Left lung (tissue), 10 donors: Measurements from ENCODE around the gene STPG3. TPM values are rescaled to one million over a fixed set of nuclear protein-coding genes. Genes with fewer than 3 reads are reported as not detected.
"Not testable (repeated sequence)": the region's sequence is repeated elsewhere in the genome, so short reads cannot be mapped to it uniquely, and the experiment has no call there.

Experiments used
- ATAC-seq: fragments of 200-7000 bp; cut with Tn5 transposase; one replicate; pipeline ENCODE4 v1.9.1; 2020; ENCODE audit warnings: moderate library complexity
- DNase-seq, 4 donors: peaks; one replicate each; pipeline ENCODE4 v3.0.0-alpha.2; 2013 to 2020
- H3K27ac ChIP-seq, 2 donors: fragments of 200-600 bp; sonication (generic) in 1 of 2; one replicate each; pipeline versions ENCODE4 v1.5.0 to v1.8.0; 2020 to 2021
- H3K27me3 ChIP-seq, 2 donors: fragments of 200-600 bp; sonication (generic) in 1 of 2; one replicate each; pipeline versions ENCODE4 v1.5.0 to v1.8.0; 2020 to 2021
- H3K36me3 ChIP-seq, 2 donors: fragments of 200-600 bp; sonication (generic) in 1 of 2; one replicate each; pipeline versions ENCODE4 v1.5.0 to v1.8.0; 2020 to 2021
- H3K4me1 ChIP-seq, 2 donors: fragments of 200-600 bp; one replicate each; pipeline ENCODE4 v1.8.0; 2021
- H3K4me3 ChIP-seq, 2 donors: fragments of 200-600 bp; sonication (generic) in 1 of 2; one replicate each; pipeline versions ENCODE4 v1.5.0 to v1.8.0; 2020 to 2021; ENCODE audit warnings: mild to moderate bottlenecking in 1 of 2
- H3K9me3 ChIP-seq, 2 donors: fragments of 200-600 bp; sonication (generic) in 1 of 2; one replicate each; pipeline versions ENCODE4 v1.5.0 to v1.8.0; 2020 to 2021
- CTCF ChIP-seq, 2 donors: fragments of 200-600 bp; sonication (generic) in 1 of 2; IDR thresholded peaks; one replicate each; pipeline versions ENCODE4 v1.5.0 to v1.8.0; 2021; ENCODE audit warnings: antibody characterized with exemption in 2 of 2
- intact Hi-C, 2 donors: fragments of 100-400 bp; cut with DNase I; formaldehyde crosslinking; loops; one replicate each; pipeline versions ENCODE4 v1.11.2 to v1.14.2; 2022
- polyA plus RNA-seq, 6 donors: library from polyadenylated mRNA; unstranded; fragments of 120-200 nt; gene quantifications; one replicate each; pipeline ENCODE4 v1.2.1, GENCODE V29; 2013; ENCODE audit not compliant: insufficient read length in 6 of 6
- total RNA-seq, 2 donors: library from RNA; stranded (reverse); fragmentation: NEBNext Ultra II Directional; extraction: Animal tissue kit (Norgen Biotek cat#: 25700); gene quantifications; one replicate each; pipeline ENCODE4 v1.2.1, GENCODE V29; 2021
- donor health status: DM: no; HTN: yes; CAD: no.
- donor health status: DM: no; HTN: no; CAD: no.

Gene STPG3
- total and polyA plus RNA-seq, 8 donors = 0.69 to 1.4 (median 0.89) TPM; not detected in 2

GRCh38 chr9:137240318-137240840, 10.7 kb upstream of the STPG3 start:
- Histone ChIP-seq H3K27ac (peak overlapping the region; percentile 96 to 99), H3K27me3 (peaks cover 0 to 8% of the 10 kb centered on the region in 2 donors), H3K36me3 (peaks cover 0 to 26% of the 10 kb centered on the region in 2 donors), H3K4me1 (peaks cover 17 to 77% of the 10 kb centered on the region in 2 donors), H3K9me3 (no peaks in the 10 kb centered on the region), H3K4me3 (peak overlapping the region; percentile 55 to 96)
- DNase-seq (peak; percentile 84 to 94 (median 88)), ATAC-seq (peak; percentile 67)
- TF ChIP-seq CTCF (IDR thresholded peaks at IDR 0.05) = no peak
- intact Hi-C loops = no loop called here

GRCh38 chr9:137240841-137241489, 10.1 kb upstream of the STPG3 start, which contains the start of gene TUBB4B:
Gene TUBB4B (plus strand): TSS chr9:137241287. CDS start chr9:137241361, 74 bp downstream.
- H3K4me1 ChIP-seq = peaks cover 17 to 73% of the 10 kb centered on the region in 2 donors
- no peak for TF ChIP-seq CTCF (IDR thresholded peaks at IDR 0.05)
- peaks cover 0 to 2% of the 10 kb centered on the region in 2 donors for H3K27me3 ChIP-seq
- DNase-seq = peak; percentile 98 to 100 (median 100)
- peaks cover 0 to 26% of the 10 kb centered on the region in 2 donors for H3K36me3 ChIP-seq
- intact Hi-C loops = no loop called here
- ATAC-seq = peak; percentile 82
- no peaks in the 10 kb centered on the region for H3K9me3 ChIP-seq
- peak within 1 kb of the TSS; percentile 96 to 99 for H3K27ac ChIP-seq
- peak within 1 kb of the TSS; percentile 91 to 96 for H3K4me3 ChIP-seq

- Histone ChIP-seq H3K9me3 (no peaks in the 10 kb centered on the region), H3K27me3 (no peaks in the 10 kb centered on the region), H3K36me3 (peaks cover 0 to 26% of the 10 kb centered on the region in 2 donors), H3K27ac (peak overlapping the region; percentile 87 to 99), H3K4me1 (peaks cover 13 to 66% of the 10 kb centered on the region in 2 donors), H3K4me3 (peak overlapping the region; percentile 91 to 96)
- TF ChIP-seq CTCF (IDR thresholded peaks at IDR 0.05) = no peak
- ATAC-seq (peak; percentile 27), DNase-seq (peak in 2 of 4 donors; percentile 61 to 92)
- intact Hi-C loops = no loop called here
Observed at GRCh38 chr9:137241490-137242268, 9.4 kb upstream of the STPG3 start.

- peaks cover 15 to 57% of the 10 kb centered on the region in 2 donors for H3K4me1 ChIP-seq
- ATAC-seq (no peak), DNase-seq (no peak)
- H3K27me3 ChIP-seq = no peaks in the 10 kb centered on the region
- peaks cover 0 to 26% of the 10 kb centered on the region in 2 donors for H3K36me3 ChIP-seq
- H3K27ac ChIP-seq = peak overlapping the region; percentile 78 to 99
- no peaks in the 10 kb centered on the region for H3K9me3 ChIP-seq
- TF ChIP-seq CTCF (IDR thresholded peaks at IDR 0.05) = no peak
- intact Hi-C loops = no loop called here
- H3K4me3 ChIP-seq = peak overlapping the region; percentile 91 to 96
Observed at GRCh38 chr9:137242269-137243203, 8.6 kb upstream of the STPG3 start.

GRCh38 chr9:137243266-137243625, 7.8 kb upstream of the STPG3 start:
- Histone ChIP-seq H3K4me1 (peaks cover 17 to 51% of the 10 kb centered on the region in 2 donors), H3K36me3 (peaks cover 0 to 26% of the 10 kb centered on the region in 2 donors), H3K4me3 (peak overlapping the region in 1 of 2 donors; percentile 96)
- H3K27ac ChIP-seq, H3K27me3 ChIP-seq, H3K9me3 ChIP-seq, intact Hi-C loops, ATAC-seq, DNase-seq: not testable (repeated sequence)
